ENCODE measurements around the gene FOLR2.
"Not testable (repeated sequence)": the region's sequence is repeated elsewhere in the genome, so short reads cannot be mapped to it uniquely, and the experiment has no call there.

Gene FOLR2

DNA sequence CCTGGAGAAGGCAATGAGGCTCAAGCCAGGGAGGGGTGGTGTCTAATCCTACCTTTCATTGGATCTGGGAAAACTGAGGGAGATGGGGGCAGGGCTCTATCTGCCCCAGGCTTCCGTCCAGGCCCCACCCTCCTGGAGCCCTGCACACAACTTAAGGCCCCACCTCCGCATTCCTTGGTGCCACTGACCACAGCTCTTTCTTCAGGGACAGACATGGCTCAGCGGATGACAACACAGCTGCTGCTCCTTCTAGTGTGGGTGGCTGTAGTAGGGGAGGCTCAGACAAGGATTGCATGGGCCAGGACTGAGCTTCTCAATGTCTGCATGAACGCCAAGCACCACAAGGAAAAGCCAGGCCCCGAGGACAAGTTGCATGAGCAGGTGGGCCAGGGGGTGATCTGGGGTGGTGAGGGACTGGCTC is 24.6 kb upstream of the FOLR2 start, which contains the start of gene FOLR1:
Gene FOLR1, plus strand, starts transcription at position 180 of the 421 bp plus-strand sequence. Its CDS starts 34 bp downstream, at position 214.
- POLR2A ChIA-PET, result no interaction called here

GRCh38 chr11:72195518-72196270 is 20.9 kb upstream of the FOLR2 start:
- ChIA-PET CTCF (no interaction called here), POLR2A (no interaction called here)
- TF ChIP-seq, protein P1, sequence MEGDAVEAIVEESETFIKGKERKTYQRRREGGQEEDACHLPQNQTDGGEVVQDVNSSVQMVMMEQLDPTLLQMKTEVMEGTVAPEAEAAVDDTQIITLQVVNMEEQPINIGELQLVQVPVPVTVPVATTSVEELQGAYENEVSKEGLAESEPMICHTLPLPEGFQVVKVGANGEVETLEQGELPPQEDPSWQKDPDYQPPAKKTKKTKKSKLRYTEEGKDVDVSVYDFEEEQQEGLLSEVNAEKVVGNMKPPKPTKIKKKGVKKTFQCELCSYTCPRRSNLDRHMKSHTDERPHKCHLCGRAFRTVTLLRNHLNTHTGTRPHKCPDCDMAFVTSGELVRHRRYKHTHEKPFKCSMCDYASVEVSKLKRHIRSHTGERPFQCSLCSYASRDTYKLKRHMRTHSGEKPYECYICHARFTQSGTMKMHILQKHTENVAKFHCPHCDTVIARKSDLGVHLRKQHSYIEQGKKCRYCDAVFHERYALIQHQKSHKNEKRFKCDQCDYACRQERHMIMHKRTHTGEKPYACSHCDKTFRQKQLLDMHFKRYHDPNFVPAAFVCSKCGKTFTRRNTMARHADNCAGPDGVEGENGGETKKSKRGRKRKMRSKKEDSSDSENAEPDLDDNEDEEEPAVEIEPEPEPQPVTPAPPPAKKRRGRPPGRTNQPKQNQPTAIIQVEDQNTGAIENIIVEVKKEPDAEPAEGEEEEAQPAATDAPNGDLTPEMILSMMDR (IDR thresholded peaks at IDR 0.05; ENCODE audit: control extremely low read depth, extremely low read depth, low read depth, missing control alignments), result no peak
- DNase-seq (ENCODE audit: extremely low spot score), result no peak

More for the DNA sequence above, 24.6 kb upstream of the FOLR2 start, which contains the start of gene FOLR1:
- no peak for DNase-seq (ENCODE audit: extremely low spot score)
- CTCF ChIA-PET, result no interaction called here
- TF ChIP-seq, protein P1 (IDR thresholded peaks at IDR 0.05; ENCODE audit: control extremely low read depth, extremely low read depth, low read depth, missing control alignments), result no peak

DNA sequence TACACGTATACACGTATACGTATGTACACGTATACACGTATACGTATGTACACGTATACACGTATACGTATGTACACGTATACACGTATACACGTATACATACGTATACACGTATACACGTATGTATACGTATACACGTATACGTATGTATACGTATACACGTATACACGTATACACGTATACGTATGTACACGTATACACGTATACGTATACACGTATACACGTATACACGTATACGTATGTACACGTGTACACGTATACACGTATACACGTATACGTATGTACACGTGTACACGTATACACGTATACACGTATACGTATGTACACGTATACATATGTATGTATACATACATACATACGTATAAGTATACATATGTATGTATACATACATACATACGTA is 15.1 kb upstream of the FOLR2 start:
- DNase-seq (ENCODE audit: extremely low spot score); CTCF ChIA-PET; POLR2A ChIA-PET: not testable (repeated sequence)

DNA sequence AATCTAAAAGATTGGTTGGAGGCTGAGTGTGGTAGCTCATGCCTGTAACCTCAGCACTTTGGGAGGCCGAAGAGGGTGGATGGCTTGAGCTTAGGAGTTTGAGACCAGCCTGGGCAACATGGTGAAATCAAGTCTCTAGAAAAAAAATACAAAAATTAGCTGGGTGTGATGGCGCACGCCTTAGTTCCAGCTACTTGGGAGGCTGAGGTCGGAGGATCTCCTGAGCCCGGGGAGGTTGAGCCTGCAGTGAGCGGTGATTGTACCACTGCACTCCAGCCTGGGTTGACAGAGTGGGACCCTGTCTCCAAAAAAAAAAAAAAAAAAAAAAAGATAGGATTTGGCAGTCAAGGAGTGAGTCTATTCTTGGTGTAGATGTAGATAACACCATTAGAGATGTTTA is 14.0 kb upstream of the FOLR2 start:
- ChIA-PET POLR2A (no interaction called here), CTCF (no interaction called here)
- TF ChIP-seq, protein P1 (IDR thresholded peaks at IDR 0.05; ENCODE audit: control extremely low read depth, extremely low read depth, low read depth, missing control alignments), result no peak
- DNase-seq (ENCODE audit: extremely low spot score), result no peak

DNA sequence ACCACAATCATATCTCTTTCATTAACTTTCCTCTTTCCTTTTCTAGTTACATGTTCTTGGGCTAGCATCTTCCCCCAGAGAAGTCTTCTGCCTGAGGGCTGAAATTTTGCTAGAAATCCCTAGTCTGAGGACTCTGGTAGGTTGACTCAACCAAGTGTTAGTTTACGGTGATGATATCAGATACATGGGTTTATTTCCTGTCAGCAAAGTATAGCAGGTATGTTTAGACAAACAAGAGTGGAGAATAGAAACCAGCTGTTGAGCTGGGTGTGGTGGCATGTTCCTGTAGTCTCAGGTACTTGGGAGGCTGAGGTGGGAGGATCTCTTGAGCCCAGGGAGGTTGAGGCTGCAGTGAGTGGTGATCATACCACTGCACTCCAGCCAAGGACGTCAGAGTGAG is 13.4 kb upstream of the FOLR2 start:
- TF ChIP-seq, protein P1 (IDR thresholded peaks at IDR 0.05; ENCODE audit: control extremely low read depth, extremely low read depth, low read depth, missing control alignments), result no peak
- CTCF ChIA-PET, result no interaction called here

DNA sequence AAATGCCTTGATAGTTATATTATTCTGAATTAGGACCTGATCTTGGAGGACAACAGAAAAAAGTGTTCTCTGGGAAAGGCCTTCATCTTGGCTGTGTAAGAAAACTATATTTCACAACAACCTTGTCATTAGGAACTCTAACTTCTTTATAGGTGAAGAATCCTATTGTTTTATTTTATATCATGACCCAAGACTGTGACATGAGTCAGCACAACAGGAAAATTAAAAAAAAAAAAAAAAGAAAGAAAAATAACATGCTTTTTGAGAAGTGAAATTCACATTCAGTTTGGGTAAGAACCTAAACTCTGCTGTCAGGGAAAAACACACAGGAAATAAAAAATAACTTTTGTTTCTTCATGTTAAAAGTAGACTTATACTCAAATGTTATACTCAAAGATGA is 11.7 kb upstream of the FOLR2 start:
- POLR2A ChIA-PET, result no interaction called here
- CTCF ChIA-PET, result no interaction called here

More for the DNA sequence above, 13.4 kb upstream of the FOLR2 start:
- POLR2A ChIA-PET, result no interaction called here
- no peak for DNase-seq (ENCODE audit: extremely low spot score)

DNA sequence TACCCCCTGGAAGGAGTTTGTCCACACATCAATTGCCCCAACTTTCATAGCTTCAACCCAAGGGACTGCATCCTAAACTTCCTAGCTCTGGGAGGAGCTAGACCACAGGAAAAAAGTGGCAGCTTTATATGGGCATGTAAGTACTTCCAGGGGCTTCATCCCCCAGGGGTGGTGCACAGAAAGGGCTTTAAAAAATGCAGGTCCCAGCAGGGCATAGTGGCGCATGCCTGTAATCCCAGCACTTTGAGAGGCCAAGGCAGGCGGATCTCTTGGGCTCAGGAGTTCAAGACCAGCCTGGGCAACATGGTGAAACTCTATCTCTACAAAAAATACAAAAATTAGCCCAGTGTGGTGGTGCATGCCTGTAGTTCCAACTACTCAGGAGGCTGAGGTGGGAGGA is 9.8 kb upstream of the FOLR2 start:
- CTCF ChIA-PET, result interaction anchor here (1.1 to 1.5 kb wide), 2 partner anchors 9 to 182 kb away, joined by 3 read pairs; no protein-coding TSS in a partner anchor
- DNase-seq (ENCODE audit: extremely low spot score); POLR2A ChIA-PET: not testable (repeated sequence)

More for the DNA sequence above, 11.7 kb upstream of the FOLR2 start:
- no peak for DNase-seq (ENCODE audit: extremely low spot score)
- TF ChIP-seq, protein P1 (IDR thresholded peaks at IDR 0.05; ENCODE audit: control extremely low read depth, extremely low read depth, low read depth, missing control alignments), result no peak

Measured in GM10248 (cell line).